Measurements from ENCODE around the gene IL24.
"Not testable (repeated sequence)": the region's sequence is repeated elsewhere in the genome, so short reads cannot be mapped to it uniquely, and the experiment has no call there.

IL24 gene

GRCh38 chr1:206897175-206897574 lies at the start of gene IL24:
TSS of gene IL24 (plus strand) at chr1:206897443. CDS start at chr1:206897833, 390 bp downstream.
- no peak for DNase-seq

- DNase-seq, result no peak
These were observed 49.3 kb upstream of the IL24 start for GRCh38 chr1:206847946-206848345.

- no peak for DNase-seq
These were observed 46.8 kb upstream of the IL24 start for GRCh38 chr1:206850401-206850800.

- DNase-seq, result no peak
These were observed 45.8 kb upstream of the IL24 start for GRCh38 chr1:206851341-206852010.

- not testable (repeated sequence) for DNase-seq
These were observed 44.6 kb upstream of the IL24 start for GRCh38 chr1:206852662-206853061.

- not testable (repeated sequence) for DNase-seq
These were observed 43.5 kb upstream of the IL24 start for GRCh38 chr1:206853696-206854095.

- DNase-seq, result no peak
These were observed 42.7 kb upstream of the IL24 start for GRCh38 chr1:206854401-206855129.

GRCh38 chr1:206855859-206856258 lies 41.4 kb upstream of the IL24 start:
- DNase-seq, result no peak

GRCh38 chr1:206856674-206857464 lies 40.4 kb upstream of the IL24 start:
- DNase-seq, result no peak

GRCh38 chr1:206859082-206859521 lies 38.1 kb upstream of the IL24 start:
- DNase-seq, result no peak

GRCh38 chr1:206860165-206860564 lies 37.1 kb upstream of the IL24 start:
- DNase-seq, result no peak

GRCh38 chr1:206863266-206863665 lies 34.0 kb upstream of the IL24 start:
- no peak for DNase-seq

- DNase-seq, result peak; percentile 85
These were observed 32.1 kb upstream of the IL24 start, which contains the start of gene IL20 for GRCh38 chr1:206864939-206865671. TSS of gene IL20 (plus strand) at chr1:206865623. CDS start at chr1:206865853, 230 bp downstream.

- DNase-seq, result no peak
These were observed 31.2 kb upstream of the IL24 start for GRCh38 chr1:206866062-206866461.

- no peak for DNase-seq
These were observed 30.0 kb upstream of the IL24 start for GRCh38 chr1:206867239-206867638.

- no peak for DNase-seq
These were observed 29.5 kb upstream of the IL24 start for GRCh38 chr1:206867716-206868115.

GRCh38 chr1:206868264-206868663 lies 29.0 kb upstream of the IL24 start:
- DNase-seq, result peak; percentile 28

- DNase-seq, result no peak
These were observed 25.1 kb upstream of the IL24 start for GRCh38 chr1:206872139-206872538.

GRCh38 chr1:206873603-206874188 lies 23.5 kb upstream of the IL24 start:
- no peak for DNase-seq

GRCh38 chr1:206875752-206876377 lies 21.4 kb upstream of the IL24 start:
- no peak for DNase-seq

- peak; percentile 32 for DNase-seq
These were observed 18.8 kb upstream of the IL24 start for GRCh38 chr1:206878456-206878855.

GRCh38 chr1:206880314-206880713 lies 16.9 kb upstream of the IL24 start:
- DNase-seq, result no peak
